A549 (cell line): ENCODE measurements around the gene ABCB1.

Experiments used
- POLR2A ChIP-seq: IDR thresholded peaks from 2 replicates; pipeline ENCODE4 v1.6.1; 2012; ENCODE audit warnings: mild to moderate bottlenecking, low read length
- RCOR1 ChIP-seq: fragments of 150-350 bp; IDR thresholded peaks from 2 replicates; pipeline ENCODE4 v1.6.1; 2014; ENCODE audit warnings: antibody characterized with exemption, low read length, low read depth
- RNF2 ChIP-seq: fragments of 200-600 bp; sonication (generic); IDR thresholded peaks from 2 replicates; pipeline ENCODE4 v1.6.1; 2016; ENCODE audit warnings: low read depth, mild to moderate bottlenecking, antibody characterized with exemption, moderate library complexity, borderline replicate concordance
- TF ChIP-seq, protein P1 (sequence below): fragments of >200 bp; sonication (Bioruptor Twin); formaldehyde crosslinking; IDR thresholded peaks from 3 replicates; pipeline ENCODE4 v1.5.1; 2016

DNA sequence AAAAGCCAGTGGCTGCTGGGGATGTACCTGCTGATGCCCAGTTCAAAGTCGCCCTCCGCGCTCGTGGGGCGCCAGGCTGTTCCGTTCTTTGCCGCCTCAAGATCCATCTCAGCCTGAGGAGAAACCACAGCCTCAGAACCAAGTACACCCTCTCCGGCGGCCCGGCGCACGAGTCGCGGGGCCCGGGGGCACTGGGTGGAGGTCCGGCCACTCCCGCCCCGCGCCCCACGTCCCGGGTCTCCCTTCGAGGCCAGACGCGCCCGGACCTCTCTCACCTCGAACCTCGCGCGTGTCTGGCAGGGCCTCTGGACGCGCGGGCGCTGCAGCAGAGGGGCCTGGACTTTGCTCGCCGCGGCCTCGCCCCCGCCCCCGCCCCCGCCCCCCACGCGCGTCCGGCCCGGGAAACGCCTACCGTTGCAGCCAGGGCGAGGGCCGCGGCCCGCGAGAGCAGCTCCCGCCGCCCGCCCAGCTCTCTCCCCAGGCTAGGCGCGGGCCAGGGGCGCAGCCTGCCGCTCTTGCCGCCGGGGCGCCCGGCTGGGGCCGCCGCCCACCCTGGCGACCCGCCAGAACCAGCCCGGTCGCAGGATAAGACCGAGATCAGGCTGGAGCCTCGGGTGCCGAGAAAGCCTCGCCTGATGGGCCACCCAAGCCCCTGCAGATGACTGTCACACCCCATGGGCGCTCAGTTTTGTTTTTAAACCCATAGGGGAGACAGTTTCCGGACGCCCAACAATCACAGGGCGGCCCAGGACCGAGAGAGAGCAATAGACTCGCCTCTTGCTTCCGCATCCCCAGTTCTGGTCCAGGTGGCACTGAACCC is 125.1 kb downstream of the ABCB1 start, which contains the start of gene ABCB4:
- no peak for TF ChIP-seq POLR2A
- TF ChIP-seq RCOR1, result no peak
- no peak for TF ChIP-seq RNF2
- TF ChIP-seq, protein P1, sequence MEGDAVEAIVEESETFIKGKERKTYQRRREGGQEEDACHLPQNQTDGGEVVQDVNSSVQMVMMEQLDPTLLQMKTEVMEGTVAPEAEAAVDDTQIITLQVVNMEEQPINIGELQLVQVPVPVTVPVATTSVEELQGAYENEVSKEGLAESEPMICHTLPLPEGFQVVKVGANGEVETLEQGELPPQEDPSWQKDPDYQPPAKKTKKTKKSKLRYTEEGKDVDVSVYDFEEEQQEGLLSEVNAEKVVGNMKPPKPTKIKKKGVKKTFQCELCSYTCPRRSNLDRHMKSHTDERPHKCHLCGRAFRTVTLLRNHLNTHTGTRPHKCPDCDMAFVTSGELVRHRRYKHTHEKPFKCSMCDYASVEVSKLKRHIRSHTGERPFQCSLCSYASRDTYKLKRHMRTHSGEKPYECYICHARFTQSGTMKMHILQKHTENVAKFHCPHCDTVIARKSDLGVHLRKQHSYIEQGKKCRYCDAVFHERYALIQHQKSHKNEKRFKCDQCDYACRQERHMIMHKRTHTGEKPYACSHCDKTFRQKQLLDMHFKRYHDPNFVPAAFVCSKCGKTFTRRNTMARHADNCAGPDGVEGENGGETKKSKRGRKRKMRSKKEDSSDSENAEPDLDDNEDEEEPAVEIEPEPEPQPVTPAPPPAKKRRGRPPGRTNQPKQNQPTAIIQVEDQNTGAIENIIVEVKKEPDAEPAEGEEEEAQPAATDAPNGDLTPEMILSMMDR, result no peak
